CD4-positive, alpha-beta T cell treated with Interleukin-4 for 1 hour (primary cell): Measurements from ENCODE around the gene ELOVL6.
"Not testable (repeated sequence)": the region's sequence is repeated elsewhere in the genome, so short reads cannot be mapped to it uniquely, and the experiment has no call there.

ENCODE experiments used
- DNase-seq, 2 donors: peaks; one replicate each; pipeline ENCODE4 v3.0.0-alpha.2; 2020 to 2022

Gene ELOVL6

DNA sequence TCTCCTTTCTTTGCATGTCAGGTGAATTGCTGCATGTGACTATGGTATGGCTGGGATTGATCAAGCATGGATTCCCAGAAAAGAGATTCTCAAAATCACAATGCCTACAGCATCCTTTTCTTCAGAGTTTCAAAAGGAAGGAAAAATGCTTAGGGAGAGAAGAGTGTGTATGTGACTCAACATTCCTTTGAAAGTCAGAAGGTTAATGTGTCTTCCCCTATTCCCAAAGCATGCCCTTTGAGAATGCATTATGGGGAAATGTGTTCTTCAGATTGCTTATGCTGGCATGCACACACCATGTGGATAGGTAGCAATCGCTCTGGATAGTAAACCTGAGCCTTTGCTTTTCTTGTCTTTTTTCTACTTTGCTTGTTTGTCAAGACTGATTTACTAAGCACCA is 78.5 kb downstream of the ELOVL6 start:
- DNase-seq: no peak

DNA sequence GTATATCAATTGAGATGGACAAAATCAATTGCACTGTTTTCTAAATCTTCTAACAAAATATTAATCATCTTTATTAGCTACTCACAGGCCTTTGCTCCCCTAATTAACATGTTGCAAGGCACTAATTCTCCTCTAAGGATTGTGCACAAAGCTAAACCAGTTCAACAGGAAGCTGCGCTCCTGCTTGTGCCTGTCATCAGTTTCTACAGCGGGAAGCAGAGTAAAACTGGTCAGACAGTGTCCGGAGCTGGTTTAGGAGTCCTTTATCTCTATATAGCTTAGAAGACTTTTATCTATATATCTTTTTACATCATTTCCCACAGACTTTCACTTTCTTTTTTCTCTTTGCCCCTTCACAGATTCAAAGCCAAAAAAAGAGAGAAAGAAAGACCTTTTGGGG is 79.1 kb downstream of the ELOVL6 start:
- no peak for DNase-seq

DNA sequence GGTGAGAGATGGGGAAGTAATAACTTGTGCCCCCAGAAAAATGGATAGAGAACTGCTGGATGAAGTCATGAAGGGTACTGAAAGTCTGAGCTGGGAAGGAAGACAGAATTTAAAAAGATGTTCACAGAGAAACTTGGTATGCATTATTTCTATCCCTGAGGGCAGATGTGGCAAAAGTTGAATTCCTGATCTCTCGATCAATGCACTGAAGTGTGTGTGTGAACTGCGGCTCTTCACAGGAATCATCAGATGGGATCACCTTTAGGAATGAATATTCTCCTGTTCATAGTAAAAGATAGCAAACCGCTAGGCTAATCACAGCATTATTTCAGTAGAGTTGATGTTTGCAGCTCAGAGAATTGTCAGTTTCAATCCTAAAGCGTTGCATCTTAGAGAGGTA is 86.4 kb downstream of the ELOVL6 start:
- DNase-seq: no peak

- no peak for DNase-seq
These were observed 89.0 kb downstream of the ELOVL6 start for GRCh38 chr4:110109455-110109854.

GRCh38 chr4:110108960-110109359 is 89.5 kb downstream of the ELOVL6 start:
- no peak for DNase-seq

DNA sequence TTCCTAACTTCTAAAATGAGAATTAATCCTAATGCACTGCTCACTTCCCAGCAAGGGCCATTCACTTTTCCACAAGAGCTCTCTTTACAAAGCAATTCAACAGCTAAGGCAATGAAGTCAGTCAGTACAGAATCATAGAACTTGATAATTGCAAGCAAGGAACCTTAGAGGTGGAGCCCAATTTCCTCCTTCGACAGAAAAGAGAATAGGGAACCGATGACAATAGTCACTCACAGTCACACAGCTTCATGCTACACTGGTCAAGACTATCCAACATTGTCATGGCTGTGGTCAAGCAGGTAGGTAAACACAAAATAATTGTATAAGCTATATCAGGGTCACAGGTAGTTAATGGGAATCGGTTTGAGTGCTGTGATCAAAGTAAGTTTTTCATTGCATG is 90.0 kb downstream of the ELOVL6 start:
- DNase-seq: no peak

DNA sequence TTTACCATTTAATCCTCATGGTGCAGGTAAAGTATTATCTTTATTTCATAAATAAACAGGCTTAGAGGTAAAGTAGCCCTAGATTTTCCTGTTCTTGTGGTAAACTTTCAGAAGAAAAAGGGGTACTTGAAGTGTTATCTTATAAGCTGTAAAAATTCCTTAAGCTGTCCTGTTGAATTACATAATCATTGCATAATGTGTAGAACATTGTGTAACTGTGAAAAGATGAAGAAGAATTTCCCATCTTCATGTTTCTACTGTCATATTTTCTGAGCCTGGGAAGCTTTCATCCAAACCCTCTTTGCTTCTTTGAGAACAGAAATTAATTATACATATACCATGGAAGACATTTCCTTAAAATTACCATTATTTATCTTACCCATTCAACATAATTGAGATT is 90.5 kb downstream of the ELOVL6 start:
- DNase-seq: no peak

- DNase-seq: no peak
These were observed 91.5 kb downstream of the ELOVL6 start for GRCh38 chr4:110106931-110107296.

DNA sequence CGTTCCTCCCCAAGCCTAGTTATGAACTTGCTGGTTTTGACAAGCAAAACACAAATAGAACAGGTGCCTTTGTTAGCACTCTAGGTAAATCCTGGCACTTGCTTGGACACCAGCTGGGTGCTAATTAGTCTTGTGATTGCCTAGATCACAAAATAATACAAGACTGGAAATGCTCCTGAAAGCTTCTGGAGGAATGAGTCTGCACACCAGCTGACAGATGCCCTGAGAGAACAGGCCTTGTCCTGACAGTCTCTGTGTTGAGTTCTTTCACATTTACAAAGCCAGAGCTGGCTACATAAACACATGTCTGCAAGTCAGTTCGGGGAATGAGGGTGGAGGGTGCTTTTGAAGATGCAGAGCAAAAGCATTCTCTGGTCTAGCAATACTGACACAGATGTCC is 93.8 kb downstream of the ELOVL6 start:
- DNase-seq: no peak

DNA sequence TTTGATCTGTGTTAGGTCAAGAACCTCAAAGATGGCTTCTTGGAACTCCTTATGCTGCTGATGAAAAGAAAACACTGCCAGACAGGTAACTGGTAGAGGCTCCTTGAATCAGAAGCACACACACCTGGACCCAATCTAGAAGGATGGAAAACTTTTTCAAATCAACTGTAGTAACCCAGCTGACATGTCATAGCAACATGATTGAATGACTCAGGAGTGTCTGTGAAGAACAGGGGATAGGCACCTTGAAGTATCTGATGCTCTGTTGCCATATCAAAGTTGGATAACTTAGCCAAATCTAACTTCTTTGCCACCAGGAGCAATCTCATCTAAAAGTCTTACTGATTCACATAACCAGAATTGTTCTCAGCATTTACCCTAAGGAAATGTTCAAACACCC is 98.8 kb downstream of the ELOVL6 start:
- DNase-seq: no peak

DNA sequence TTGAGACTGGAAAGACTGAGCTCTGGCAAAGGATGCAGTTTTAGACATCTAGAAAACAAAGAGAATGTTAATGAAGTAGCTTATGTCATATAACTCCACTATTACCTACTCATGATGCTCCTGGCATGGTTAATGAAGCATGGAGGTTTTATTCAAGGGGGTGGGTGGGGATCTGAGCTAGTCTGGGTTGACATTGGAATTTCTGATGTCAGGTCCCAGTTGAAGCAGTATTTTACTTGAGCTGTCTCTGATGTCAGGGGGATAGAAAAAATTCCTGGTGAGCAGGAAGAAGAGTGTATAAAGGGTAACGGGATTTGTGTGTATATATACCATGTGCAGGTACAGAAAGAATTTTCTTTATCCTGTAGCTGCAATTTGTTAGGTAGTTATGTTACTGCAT is 102.0 kb downstream of the ELOVL6 start:
- no peak for DNase-seq

DNA sequence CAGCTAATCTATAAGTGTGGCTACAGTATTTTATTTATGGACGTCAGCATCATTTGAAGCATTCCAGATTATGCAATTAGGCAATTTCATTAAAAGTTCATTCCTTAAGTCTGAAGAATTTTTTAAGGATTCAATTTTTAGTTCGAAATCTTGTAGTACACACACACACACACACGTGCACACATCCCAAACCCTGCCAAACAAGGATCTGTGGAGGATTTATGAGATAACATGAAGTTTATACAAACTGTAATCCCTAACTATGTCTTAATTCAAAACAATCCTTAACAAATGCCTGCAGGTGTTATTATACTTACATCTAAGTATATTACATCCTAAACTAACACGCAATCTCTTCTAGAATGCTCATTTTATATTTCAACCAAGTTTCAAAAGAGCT is 105.8 kb downstream of the ELOVL6 start:
- no peak for DNase-seq

DNA sequence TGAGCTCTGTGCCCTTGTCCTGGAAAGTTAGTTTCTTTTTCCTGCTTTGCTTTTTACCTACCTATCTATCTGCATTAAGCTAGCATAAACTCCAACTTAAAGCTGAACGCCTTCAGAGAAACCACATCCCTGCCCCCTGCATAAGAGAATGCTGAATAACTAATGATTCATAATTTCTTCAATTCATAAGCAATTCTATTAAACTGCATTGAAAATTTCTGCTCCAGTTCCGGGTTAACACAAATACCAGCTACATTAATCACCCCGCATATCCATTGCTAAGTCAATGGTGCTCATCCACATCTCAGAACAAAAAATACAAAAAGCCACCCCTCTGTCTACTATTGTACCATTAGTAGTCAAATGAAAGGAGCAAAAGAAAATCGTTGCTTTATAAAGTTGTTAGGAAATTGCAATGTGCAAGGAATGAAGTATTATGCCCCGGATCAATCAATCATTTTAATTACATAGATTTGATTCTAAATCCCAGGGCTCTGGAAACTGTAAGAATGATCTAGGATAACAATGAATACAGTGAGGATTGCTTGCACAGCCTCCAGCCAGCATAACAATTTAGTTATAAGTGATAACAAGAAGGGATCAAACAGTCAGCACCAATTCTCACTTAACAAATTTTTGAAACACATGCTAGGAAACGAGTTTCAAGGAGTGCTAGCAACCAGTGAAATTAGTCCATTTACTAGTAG is 106.8 kb downstream of the ELOVL6 start:
- no peak for DNase-seq

DNA sequence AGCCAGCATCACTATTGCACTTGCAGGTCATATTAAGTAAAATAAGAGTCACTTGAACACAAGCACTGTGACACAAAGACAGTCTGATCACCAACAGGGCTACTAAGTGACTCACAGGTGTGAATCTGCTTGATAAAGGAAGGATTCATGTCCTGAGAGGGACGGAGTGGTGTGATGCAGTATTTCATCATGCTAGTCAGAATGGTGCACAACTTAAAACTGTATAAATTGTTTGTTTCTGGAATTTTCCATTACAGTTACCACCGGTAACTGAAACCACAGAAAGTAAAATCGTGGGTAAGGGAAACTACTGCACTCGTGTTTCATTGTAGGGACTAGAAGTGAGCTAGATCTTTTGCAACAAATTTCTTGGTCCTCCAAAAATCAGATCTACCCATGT is 109.7 kb downstream of the ELOVL6 start:
- peak in 1 of 2 donors; percentile 3 for DNase-seq

DNA sequence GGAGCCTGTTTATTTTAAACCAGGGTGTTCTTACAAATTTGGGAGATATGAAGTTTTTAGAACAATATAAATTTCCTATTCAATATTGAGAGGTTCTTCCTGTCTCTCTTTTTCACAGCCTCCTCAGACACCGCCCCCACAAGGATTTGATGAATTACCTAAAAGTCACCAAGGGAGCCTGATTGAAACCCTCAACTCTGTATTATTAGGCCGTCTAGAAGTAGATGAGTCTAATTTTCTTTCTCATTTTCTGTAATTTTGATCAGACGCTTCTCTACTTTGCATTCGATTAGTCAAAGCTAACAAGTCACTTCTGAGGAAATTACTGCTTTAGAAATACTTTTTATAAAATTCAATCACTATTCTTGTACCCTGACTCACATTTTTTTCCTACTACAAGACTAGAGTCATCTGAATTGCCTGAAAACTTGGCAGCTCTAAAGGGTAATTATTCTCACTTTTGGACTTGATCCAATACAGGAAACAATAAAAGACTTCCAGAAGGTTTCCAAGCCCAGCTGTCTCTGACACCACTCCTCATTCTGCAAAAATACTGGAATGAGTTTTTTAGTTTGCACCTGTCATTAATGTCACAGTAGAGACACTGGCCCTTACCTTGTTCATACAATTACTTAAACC is 111.2 kb downstream of the ELOVL6 start:
- no peak for DNase-seq

DNA sequence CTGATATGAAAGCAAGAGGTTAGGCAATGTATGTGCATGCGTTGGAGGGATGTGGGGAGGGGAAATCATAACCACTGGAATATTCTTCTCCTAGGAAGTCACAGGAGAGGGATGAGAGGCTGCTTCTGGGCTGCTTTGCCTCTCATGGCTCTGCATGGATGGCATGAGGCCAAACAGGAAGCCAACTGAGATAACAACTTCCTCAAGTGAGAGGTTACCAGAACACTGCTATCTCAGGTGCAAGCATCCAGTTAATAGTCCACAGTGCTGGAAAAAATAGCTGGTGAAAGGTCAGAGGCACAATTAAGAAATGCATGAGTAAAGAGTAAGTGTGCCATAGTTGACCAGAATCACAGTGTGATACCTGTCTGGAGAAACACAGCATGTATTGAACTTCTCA is 113.3 kb downstream of the ELOVL6 start:
- peak in 1 of 2 donors; percentile 20 for DNase-seq

- DNase-seq: no peak
These were observed 114.3 kb downstream of the ELOVL6 start for GRCh38 chr4:110084154-110084553.

GRCh38 chr4:110078148-110078547 is 120.3 kb downstream of the ELOVL6 start:
- DNase-seq: not testable (repeated sequence)

DNA sequence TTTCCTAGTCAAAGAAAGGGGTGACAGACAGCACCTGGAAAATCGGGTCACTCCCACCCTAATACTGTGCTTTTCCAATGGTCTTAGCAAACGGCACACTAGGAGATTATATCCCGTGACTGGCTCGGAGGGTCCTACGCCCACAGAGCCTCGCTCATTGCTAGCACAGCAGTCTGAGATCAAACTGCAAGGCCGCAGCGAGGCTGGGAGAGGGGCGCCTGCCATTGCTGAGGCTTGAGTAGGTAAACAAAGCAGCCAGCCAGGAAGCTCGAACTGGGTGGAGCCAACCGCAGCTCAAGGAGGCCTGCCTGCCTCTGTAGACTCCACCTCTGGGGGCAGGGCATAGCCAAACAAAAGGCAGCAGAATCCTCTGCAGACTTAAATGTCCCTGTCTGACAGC is 121.6 kb downstream of the ELOVL6 start:
- DNase-seq: not testable (repeated sequence)

- DNase-seq: no peak
These were observed 122.5 kb downstream of the ELOVL6 start for GRCh38 chr4:110075891-110076290.

- no peak for DNase-seq
These were observed 123.2 kb downstream of the ELOVL6 start for GRCh38 chr4:110075083-110075738.

DNA sequence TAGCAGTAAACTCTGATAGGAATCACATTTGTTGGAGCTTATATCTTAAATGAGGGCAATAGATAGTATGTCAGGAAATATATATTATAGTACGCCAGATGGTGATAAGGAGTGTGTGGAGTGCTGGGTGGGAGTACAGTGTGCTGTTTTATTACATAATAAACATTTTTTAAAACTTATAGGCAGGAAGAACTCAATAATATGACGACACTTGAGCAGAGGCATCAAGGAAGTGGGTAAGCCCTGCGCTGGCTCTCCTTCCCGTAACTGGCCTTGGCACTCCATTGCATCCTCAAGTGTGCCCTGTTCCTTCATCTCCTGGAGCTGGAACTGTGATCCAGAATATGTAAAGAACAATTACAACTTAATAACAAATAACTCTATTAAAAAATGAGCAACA is 123.8 kb downstream of the ELOVL6 start:
- no peak for DNase-seq

- DNase-seq: no peak
These were observed 125.2 kb downstream of the ELOVL6 start for GRCh38 chr4:110073053-110073845.

DNA sequence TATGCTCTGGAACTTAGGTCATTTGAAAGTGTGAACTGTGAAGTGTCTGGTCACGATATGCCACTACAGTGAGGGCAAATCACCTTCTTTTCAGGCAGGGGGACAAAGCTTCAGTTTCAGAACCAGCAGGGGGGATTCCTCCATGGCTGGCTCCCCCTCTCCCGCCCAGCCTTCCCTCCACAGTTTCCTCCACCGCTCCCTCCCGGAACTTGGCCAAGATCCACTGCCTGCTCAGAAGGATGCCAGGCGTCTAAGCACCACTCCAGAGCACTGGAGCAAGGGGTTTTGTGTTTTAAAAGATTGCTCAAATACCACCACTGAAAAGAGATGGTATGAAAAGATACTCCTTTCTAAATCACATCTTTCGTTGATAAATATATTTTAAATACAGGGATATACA is 126.9 kb downstream of the ELOVL6 start:
- DNase-seq: no peak
